Caco-2 (cell line): ENCODE results near the gene BCL6B. TPM values are rescaled to one million over a fixed set of nuclear protein-coding genes. Genes with fewer than 3 reads are reported as not detected.

Source experiments
- BruUV-seq: library from RNA; stranded (reverse); fragments of 400-500 nt; replicated peaks from 2 replicates; lab custom pipeline; 2021; lab: Mats Ljungman, UMichigan
- CTCF ChIA-PET: fragments of 300-600 bp; sonication (Branson Sonifier 250); formaldehyde crosslinking; loops from one replicate; lab custom pipeline; 2022; ENCODE audit warnings: antibody characterized with exemption; lab: Charles Lee
- POLR2A ChIA-PET: fragments of 300-600 bp; sonication (Branson Sonifier 250); formaldehyde crosslinking; loops from one replicate; lab custom pipeline; 2022; ENCODE audit warnings: antibody characterized with exemption; lab: Charles Lee
- DNase-seq, 2 experiments: peaks; one replicate each; pipeline versions ENCODE4 v3.0.0 to v3.0.0-alpha.2; 2020 to 2022
- H3K27me3 ChIP-seq: replicated peaks from 2 replicates; pipeline ENCODE4 v1.6.0; 2011; ENCODE audit warnings: low read length; ENCODE audit not compliant: control insufficient read depth, insufficient read depth
- H3K36me3 ChIP-seq: 2 replicates; pipeline ENCODE4 v1.5.1; 2011; ENCODE audit warnings: low read length; ENCODE audit not compliant: control insufficient read depth, insufficient read depth
- H3K4me1 ChIP-seq: fragments of 250-450 bp; sonication (Bioruptor Pico); 2 replicates; pipeline ENCODE4 v1.5.1; 2020; ENCODE audit warnings: mild to moderate bottlenecking
- H3K4me3 ChIP-seq: 2 replicates; pipeline ENCODE4 v1.5.1; 2011; ENCODE audit warnings: low read depth, mild to moderate bottlenecking, control low read depth, low read length
- H3K9me3 ChIP-seq: fragments of 250-450 bp; sonication (Bioruptor Pico); 2 replicates; pipeline ENCODE4 v1.5.1; 2020; ENCODE audit warnings: mild to moderate bottlenecking, moderate library complexity
- H3K27ac Mint-ChIP-seq: one replicate; pipeline ENCODE4 v1.8.0; 2022; ENCODE audit warnings: mixed read lengths; ENCODE audit not compliant: unreplicated experiment
- H3K27me3 Mint-ChIP-seq: one replicate; pipeline ENCODE4 v1.8.0; 2022; ENCODE audit warnings: mixed read lengths; ENCODE audit not compliant: insufficient read depth, unreplicated experiment
- H3K36me3 Mint-ChIP-seq: one replicate; pipeline ENCODE4 v1.8.0; 2022; ENCODE audit warnings: mild to moderate bottlenecking, mixed read lengths; ENCODE audit not compliant: insufficient read depth, unreplicated experiment
- H3K4me1 Mint-ChIP-seq: one replicate; pipeline ENCODE4 v1.8.0; 2022; ENCODE audit warnings: low read depth, mixed read lengths; ENCODE audit not compliant: unreplicated experiment
- H3K4me3 Mint-ChIP-seq: one replicate; pipeline ENCODE4 v1.8.0; 2022; ENCODE audit warnings: mild to moderate bottlenecking, moderate library complexity, mixed read lengths; ENCODE audit not compliant: unreplicated experiment
- H3K9me3 Mint-ChIP-seq: one replicate; pipeline ENCODE4 v1.8.0; 2022; ENCODE audit warnings: mixed read lengths; ENCODE audit not compliant: unreplicated experiment
- intact Hi-C: fragments of 100-400 bp; cut with micrococcal nuclease; formaldehyde crosslinking; loops from one replicate; pipeline ENCODE4 v1.10.0; 2022; ENCODE audit not compliant: unreplicated experiment
- total RNA-seq: library from RNA; stranded (reverse); gene quantifications from 2 replicates; pipeline ENCODE4 v1.2.3, GENCODE V29; 2022
- TF ChIP-seq, protein P1 (sequence below), 2 experiments: fragments of 200-600 bp in 1 of 2; IDR thresholded peaks; 1 replicate in 1 of 2; 2 replicates in 1 of 2; pipeline versions ENCODE4 v1.5.1 to v1.8.0; 2011 to 2022; ENCODE audit warnings: antibody characterized with exemption in 1 of 2, control low read depth in 1 of 2, inconsistent platforms in 1 of 2, low read depth in 1 of 2, low read length in 1 of 2, mild to moderate bottlenecking in 1 of 2, moderate library complexity in 1 of 2; ENCODE audit not compliant: insufficient read depth in 1 of 2, severe bottlenecking in 1 of 2, unreplicated experiment in 1 of 2

BCL6B gene
- total RNA-seq, 1 experiment from 2014 or later = not detected

GRCh38 chr17:7010523-7010922, 12.3 kb upstream of the BCL6B start:
- H3K36me3 ChIP-seq = no peaks in the 10 kb centered on the region
- Mint-ChIP-seq H3K27me3 (no peaks in the 10 kb centered on the region), H3K36me3 (peaks cover 19% of the 10 kb centered on the region), H3K4me1 (no peaks in the 10 kb centered on the region), H3K4me3 (no peak overlapping the region), H3K9me3 (no peaks in the 10 kb centered on the region), H3K27ac (no peak overlapping the region)
- ChIA-PET CTCF (no interaction called here), POLR2A (no interaction called here)
- no peak overlapping the region for H3K4me3 ChIP-seq
- no peak for DNase-seq
- no peaks in the 10 kb centered on the region for H3K9me3 ChIP-seq
- H3K4me1 ChIP-seq = no peaks in the 10 kb centered on the region
- TF ChIP-seq, protein P1, sequence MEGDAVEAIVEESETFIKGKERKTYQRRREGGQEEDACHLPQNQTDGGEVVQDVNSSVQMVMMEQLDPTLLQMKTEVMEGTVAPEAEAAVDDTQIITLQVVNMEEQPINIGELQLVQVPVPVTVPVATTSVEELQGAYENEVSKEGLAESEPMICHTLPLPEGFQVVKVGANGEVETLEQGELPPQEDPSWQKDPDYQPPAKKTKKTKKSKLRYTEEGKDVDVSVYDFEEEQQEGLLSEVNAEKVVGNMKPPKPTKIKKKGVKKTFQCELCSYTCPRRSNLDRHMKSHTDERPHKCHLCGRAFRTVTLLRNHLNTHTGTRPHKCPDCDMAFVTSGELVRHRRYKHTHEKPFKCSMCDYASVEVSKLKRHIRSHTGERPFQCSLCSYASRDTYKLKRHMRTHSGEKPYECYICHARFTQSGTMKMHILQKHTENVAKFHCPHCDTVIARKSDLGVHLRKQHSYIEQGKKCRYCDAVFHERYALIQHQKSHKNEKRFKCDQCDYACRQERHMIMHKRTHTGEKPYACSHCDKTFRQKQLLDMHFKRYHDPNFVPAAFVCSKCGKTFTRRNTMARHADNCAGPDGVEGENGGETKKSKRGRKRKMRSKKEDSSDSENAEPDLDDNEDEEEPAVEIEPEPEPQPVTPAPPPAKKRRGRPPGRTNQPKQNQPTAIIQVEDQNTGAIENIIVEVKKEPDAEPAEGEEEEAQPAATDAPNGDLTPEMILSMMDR (IDR thresholded peaks at IDR 0.05; ENCODE audit: insufficient read depth in 1 of 2, low read depth in 1 of 2, low read length in 1 of 2, severe bottlenecking in 1 of 2, unreplicated experiment in 1 of 2) = no peak
- H3K27me3 ChIP-seq = no peaks in the 10 kb centered on the region
- intact Hi-C loops = no loop called here
- BruUV-seq = no TSS peak

DNA sequence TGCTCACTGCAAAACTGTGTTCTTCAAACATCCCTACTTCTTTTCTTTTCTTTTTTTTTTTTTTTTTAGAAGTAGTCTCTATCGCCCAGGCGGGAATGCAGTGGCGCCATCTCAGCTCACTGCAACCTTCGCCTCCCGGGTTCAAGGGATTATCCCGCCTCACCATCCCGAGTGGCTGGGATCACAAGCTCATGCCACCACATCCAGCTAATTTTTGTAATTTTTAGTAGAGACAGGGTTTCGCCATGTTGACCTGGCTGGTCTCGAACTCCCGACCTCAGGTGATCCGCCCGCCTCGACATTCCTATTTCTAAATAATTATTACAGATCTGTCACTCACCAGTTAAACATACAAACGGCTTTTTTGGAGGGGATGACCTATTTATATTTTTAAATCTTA, 11.4 kb upstream of the BCL6B start:
- POLR2A ChIA-PET = no interaction called here

DNA sequence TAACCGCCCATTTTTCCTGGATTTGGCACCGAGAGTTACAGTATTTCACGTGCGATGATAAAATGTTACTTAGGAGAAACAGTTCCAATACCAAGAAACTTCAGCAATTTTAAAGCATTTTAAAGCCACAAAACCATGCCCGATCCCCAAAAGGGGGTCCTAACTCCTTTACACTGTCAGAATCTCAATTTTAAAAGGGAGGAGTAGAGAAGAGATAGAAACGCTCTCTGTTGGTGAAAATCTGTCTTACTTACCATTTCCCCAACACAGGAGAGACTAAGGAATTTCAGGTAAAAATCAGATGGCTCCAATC, 11.0 kb upstream of the BCL6B start:
- Mint-ChIP-seq H3K9me3 (no peaks in the 10 kb centered on the region), H3K36me3 (peaks cover 19% of the 10 kb centered on the region), H3K27ac (peak overlapping the region; percentile 92), H3K27me3 (no peaks in the 10 kb centered on the region), H3K4me3 (peak overlapping the region; percentile 86), H3K4me1 (no peaks in the 10 kb centered on the region)
- no peak for DNase-seq
- no peaks in the 10 kb centered on the region for H3K4me1 ChIP-seq
- H3K36me3 ChIP-seq = peaks cover 1% of the 10 kb centered on the region; the same call in 1 of the 2 replicates
- BruUV-seq = TSS peak; percentile 81
- no peaks in the 10 kb centered on the region for H3K9me3 ChIP-seq
- intact Hi-C loops = no loop called here
- TF ChIP-seq, protein P1 (IDR thresholded peaks at IDR 0.05; ENCODE audit: insufficient read depth in 1 of 2, low read depth in 1 of 2, low read length in 1 of 2, severe bottlenecking in 1 of 2, unreplicated experiment in 1 of 2) = no peak
- ChIA-PET CTCF (no interaction called here), POLR2A (interaction anchor here (0.6 kb wide), 1 partner anchor 24 kb away, joined by 5 read pairs; the partner anchor contains the start of gene SLC16A13)
- no peaks in the 10 kb centered on the region for H3K27me3 ChIP-seq
- peak overlapping the region; percentile 86 for H3K4me3 ChIP-seq

More for the DNA sequence above, 11.4 kb upstream of the BCL6B start:
- CTCF ChIA-PET = no interaction called here
- H3K36me3 ChIP-seq = no peaks in the 10 kb centered on the region
- peak overlapping the region; percentile 86 for H3K4me3 ChIP-seq
- BruUV-seq = no TSS peak
- intact Hi-C loops = no loop called here
- H3K27ac Mint-ChIP-seq = no peak overlapping the region
- no peaks in the 10 kb centered on the region for H3K27me3 ChIP-seq
- no peak for DNase-seq
- H3K9me3 ChIP-seq = no peaks in the 10 kb centered on the region
- H3K9me3 Mint-ChIP-seq = no peaks in the 10 kb centered on the region
- H3K36me3 Mint-ChIP-seq = peaks cover 19% of the 10 kb centered on the region
- no peaks in the 10 kb centered on the region for H3K4me1 ChIP-seq
- no peaks in the 10 kb centered on the region for H3K4me1 Mint-ChIP-seq
- H3K4me3 Mint-ChIP-seq = peak overlapping the region; percentile 86
- TF ChIP-seq, protein P1 (IDR thresholded peaks at IDR 0.05; ENCODE audit: insufficient read depth in 1 of 2, low read depth in 1 of 2, low read length in 1 of 2, severe bottlenecking in 1 of 2, unreplicated experiment in 1 of 2) = no peak
- no peaks in the 10 kb centered on the region for H3K27me3 Mint-ChIP-seq
